Stimulated activated CD4-positive, alpha-beta T cell treated with anti-CD3 and anti-CD28 coated beads, Interleukin-15, amount 100 ng/mL, for 24 hours (primary cell): ENCODE measurements around the gene TNNI2.
A peak's percentile ranks its signal among the peaks of the same experiment; 100 is the strongest.

Experiments used
- DNase-seq: peaks from one replicate; pipeline ENCODE4 v3.0.0-alpha.2; 2020

Gene TNNI2

DNA sequence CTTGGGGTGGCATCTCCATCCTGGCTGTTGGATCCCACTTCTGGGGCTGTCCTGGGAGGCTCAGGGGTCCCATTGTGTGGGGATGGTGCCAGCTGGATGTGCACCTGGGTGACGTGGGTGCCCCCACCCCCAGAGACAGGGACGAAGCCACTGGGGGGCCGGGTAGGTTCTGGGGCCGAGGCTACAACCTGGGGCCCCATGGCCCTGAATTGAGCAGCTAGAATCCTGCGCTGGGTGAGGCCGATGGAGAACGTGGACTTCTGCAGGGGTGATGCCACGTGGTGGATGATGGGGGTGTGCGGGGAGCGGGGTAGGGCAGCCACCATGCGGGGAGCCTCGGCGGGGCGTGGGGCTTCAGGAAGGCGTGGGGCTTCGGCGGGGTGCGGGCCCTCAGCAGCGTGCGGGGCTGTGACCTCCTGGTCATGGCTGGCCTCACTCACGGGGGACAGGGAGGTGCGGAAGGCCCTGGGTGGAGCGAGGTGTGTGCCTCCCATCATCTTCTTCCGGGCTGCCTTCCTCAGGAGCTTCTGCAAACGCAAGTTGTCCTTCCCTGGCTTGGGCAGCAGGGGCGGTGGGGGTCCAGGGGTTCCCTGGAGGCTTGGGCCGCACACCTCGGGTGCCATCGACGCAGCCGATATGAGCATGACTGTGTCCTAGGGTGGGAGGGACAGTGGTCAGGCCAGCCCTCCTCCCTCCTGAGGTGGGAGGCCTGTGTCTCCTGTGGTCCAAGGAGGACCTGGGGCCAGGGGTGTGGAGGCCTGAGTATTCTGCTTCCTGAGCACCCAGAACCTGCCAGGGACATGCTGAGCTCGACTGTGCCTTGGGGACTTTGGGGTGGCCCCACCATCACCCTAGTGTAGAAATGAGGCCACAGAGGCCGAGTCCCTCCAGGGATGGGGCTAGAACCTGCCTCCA, 51.4 kb downstream of the TNNI2 start:
- DNase-seq, result peak; percentile 37
